Renal cortex interstitium (tissue), 11 donors: Measurements from ENCODE around the gene REG4. TPM values are rescaled to one million over a fixed set of nuclear protein-coding genes. Genes with fewer than 3 reads are reported as not detected.

Experiments
- DNase-seq, 11 donors: peaks; one replicate each; pipeline ENCODE4 v3.0.0-alpha.2; 2013; ENCODE audit warnings: low read depth in 9 of 11, low spot score in 4 of 11; ENCODE audit errors: extremely low read depth in 1 of 11
- polyA plus RNA-seq, 3 donors: library from polyadenylated mRNA; unstranded; fragments of 120-200 nt; gene quantifications; one replicate each; pipeline ENCODE4 v1.2.1, GENCODE V29; 2013; ENCODE audit not compliant: insufficient read length in 3 of 3

REG4 gene
- polyA plus RNA-seq, 3 donors = 0.58 to 1.7 (median 0.85) TPM

GRCh38 chr1:119758584-119758983 is 52.7 kb downstream of the REG4 start:
- no peak for DNase-seq

DNA sequence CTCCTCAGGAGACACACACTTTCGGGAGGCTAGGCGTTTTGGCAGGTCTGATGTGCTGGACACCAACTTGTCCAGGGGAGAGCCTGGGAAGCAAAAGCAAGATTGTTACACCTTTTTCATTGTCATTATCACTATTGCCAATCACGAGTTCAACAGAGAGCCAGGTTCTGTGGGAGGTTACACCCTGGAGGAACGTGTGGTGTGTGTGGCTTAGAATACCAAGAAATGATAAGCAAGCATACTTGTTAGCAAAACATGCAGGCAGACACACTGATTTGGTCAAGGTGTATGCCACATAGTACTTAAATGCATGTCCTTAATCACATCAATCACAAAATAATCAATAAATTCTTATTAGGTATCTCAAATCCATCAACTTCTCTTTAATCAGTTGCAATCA is 58.7 kb downstream of the REG4 start:
- no peak for DNase-seq

GRCh38 chr1:119748040-119748439 is 63.2 kb downstream of the REG4 start:
- DNase-seq = no peak

DNA sequence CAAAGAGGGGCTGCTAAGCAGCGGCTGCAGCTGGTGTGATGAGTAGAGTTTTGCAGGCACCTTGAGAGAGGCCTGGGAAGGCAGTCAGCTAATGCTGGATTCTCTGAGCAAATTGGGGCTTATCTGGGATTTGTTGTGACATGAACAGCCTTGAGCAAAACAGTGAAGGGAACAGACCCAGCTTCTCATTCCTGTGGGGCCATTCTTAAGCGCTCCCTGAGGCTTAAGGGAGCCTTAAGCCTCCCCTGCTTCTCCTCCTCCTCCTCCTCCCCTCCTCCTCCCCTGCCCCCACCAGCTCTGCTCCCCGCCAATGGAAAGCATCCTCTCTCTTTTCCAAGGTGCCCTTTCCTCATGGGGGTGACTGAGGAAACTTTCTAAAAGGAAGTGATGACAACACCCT is 63.8 kb downstream of the REG4 start:
- no peak for DNase-seq

DNA sequence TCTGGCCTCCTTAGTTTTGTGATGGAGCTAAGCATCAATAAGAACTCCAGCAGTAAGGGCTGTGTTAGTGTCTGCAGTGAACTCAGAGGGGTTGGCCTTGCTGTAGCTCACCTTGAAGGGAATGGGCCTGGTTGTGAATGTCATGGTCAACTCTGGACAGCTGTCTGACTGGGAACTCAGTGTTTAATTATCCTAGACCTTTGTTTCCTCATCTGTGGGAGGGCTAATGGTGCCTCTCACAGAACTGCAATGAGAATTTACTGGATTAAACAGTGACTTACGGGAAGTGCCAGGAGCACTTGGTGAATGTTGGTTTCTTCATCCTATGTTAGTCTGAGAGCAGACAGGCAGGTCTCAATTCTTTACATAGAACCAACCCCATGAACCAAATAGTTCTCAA is 66.2 kb downstream of the REG4 start:
- no peak for DNase-seq

GRCh38 chr1:119744598-119744942 is 66.7 kb downstream of the REG4 start:
- DNase-seq = no peak

Other genes with a start within 250 kb of the REG4 start
- 10 to 100 TPM; 19.8 to 22.9 (median 21.3) TPM for gene ZNF697, start 163.2 kb downstream of the REG4 start, polyA plus RNA-seq
- 100 to 1,000 TPM; 235 to 284 (median 265) TPM for gene PHGDH, start 99.5 kb downstream of the REG4 start, polyA plus RNA-seq
- 10 to 100 TPM; 63.2 to 92.4 (median 70.2) TPM for gene HMGCS2, start 42.6 kb downstream of the REG4 start, polyA plus RNA-seq
- not detected for gene ADAM30, start 85.1 kb upstream of the REG4 start, polyA plus RNA-seq